ENCODE measurements around the gene MYRFL. TPM values are rescaled to one million over a fixed set of nuclear protein-coding genes. Genes with fewer than 3 reads are reported as not detected.

MYRFL gene
- total RNA-seq, 1 donor from 2014 or later = 0.26 TPM

DNA sequence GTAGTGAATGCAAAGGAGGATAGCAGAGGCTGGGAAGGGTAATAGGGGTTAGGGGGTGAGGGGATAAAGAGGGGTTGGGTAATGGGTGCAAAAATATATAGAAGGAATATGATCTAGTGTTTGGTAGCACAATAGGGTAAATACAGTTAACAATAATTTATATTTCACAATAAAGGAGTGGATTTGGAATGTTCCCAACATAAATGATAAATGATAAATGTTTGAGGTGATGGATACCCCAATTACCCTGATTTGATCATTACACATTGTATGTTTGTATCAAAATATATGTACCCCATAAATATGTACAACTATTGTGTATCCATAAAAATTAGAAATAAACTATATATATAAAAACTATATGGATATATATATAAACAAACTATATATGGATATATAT lies 999 bp upstream of the MYRFL start:
- Histone ChIP-seq H3K36me3 (ENCODE audit: control insufficient read depth, insufficient read depth, low read length) (no peaks in the 10 kb centered on the region), H3K27me3 (ENCODE audit: control insufficient read depth, insufficient read depth, low read length) (no peaks in the 10 kb centered on the region), H3K4me3 (ENCODE audit: low read depth, low read length) (no peak overlapping the region)
- DNase-seq (ENCODE audit: low read depth) = no peak
- no peak for FAIRE-seq
- TF ChIP-seq CTCF (IDR thresholded peaks at IDR 0.05; ENCODE audit: insufficient read depth, low read length, severe bottlenecking) = no peak

DNA sequence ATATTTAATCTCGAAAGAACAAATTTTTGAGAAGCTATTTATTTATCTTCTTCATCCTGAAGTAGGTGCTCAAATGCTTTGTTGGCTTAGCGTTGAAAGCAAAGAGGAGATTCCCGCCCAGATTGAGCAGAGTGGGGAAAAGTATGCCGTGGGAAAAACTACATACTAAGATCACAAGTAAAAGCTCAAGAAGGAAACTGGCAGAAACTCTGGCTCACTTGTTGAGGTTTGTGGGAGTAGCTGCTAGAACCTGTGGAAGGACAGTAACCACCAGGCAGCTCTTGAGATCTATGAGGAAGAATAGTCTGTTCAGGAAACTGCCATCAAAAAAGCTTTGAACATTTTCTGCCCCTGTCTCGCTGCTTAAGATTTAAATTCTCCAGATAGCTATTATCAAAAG lies 3.9 kb downstream of the MYRFL start:
- no peaks in the 10 kb centered on the region for H3K36me3 ChIP-seq (ENCODE audit: control insufficient read depth, insufficient read depth, low read length)
- DNase-seq (ENCODE audit: low read depth) = no peak
- no peak for FAIRE-seq
- TF ChIP-seq CTCF (IDR thresholded peaks at IDR 0.05; ENCODE audit: insufficient read depth, low read length, severe bottlenecking) = no peak
- peaks cover 2% of the 10 kb centered on the region for H3K27me3 ChIP-seq (ENCODE audit: control insufficient read depth, insufficient read depth, low read length)
- H3K4me3 ChIP-seq (ENCODE audit: low read depth, low read length) = no peak overlapping the region

GRCh38 chr12:69833696-69834095 lies 8.7 kb downstream of the MYRFL start:
- H3K27me3 ChIP-seq (ENCODE audit: control insufficient read depth, insufficient read depth, low read length) = peaks cover 2% of the 10 kb centered on the region
- FAIRE-seq (no peak), DNase-seq (ENCODE audit: low read depth) (no peak)
- TF ChIP-seq CTCF (IDR thresholded peaks at IDR 0.05; ENCODE audit: insufficient read depth, low read length, severe bottlenecking) = no peak
- H3K4me3 ChIP-seq (ENCODE audit: low read depth, low read length) = no peak overlapping the region
- H3K36me3 ChIP-seq (ENCODE audit: control insufficient read depth, insufficient read depth, low read length) = no peaks in the 10 kb centered on the region

GRCh38 chr12:69834147-69834546 lies 9.1 kb downstream of the MYRFL start:
- TF ChIP-seq CTCF (IDR thresholded peaks at IDR 0.05; ENCODE audit: insufficient read depth, low read length, severe bottlenecking) = no peak
- H3K27me3 ChIP-seq (ENCODE audit: control insufficient read depth, insufficient read depth, low read length) = peaks cover 2% of the 10 kb centered on the region
- DNase-seq (ENCODE audit: low read depth) (no peak), FAIRE-seq (no peak)
- H3K36me3 ChIP-seq (ENCODE audit: control insufficient read depth, insufficient read depth, low read length) = no peaks in the 10 kb centered on the region
- no peak overlapping the region for H3K4me3 ChIP-seq (ENCODE audit: low read depth, low read length)

DNA sequence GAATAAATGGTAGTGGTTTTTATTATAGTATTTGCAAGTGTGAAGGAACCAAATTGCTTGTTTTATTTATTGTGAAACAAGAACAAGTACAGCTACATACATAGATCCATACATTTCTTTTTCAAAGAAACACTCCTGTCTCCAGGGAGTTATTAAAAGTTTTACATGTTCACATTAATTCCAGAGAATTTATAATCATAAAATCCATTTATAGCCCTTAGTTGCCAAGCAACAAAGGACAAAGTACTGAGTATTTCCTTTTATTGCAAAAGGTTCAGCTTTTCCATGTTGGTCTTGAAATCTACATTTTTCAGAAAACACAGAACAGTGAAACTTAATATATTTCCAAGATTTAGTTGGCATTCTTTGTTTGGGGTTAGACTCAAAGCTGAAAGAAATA lies 9.5 kb downstream of the MYRFL start:
- no peak for TF ChIP-seq CTCF (IDR thresholded peaks at IDR 0.05; ENCODE audit: insufficient read depth, low read length, severe bottlenecking)
- peaks cover 2% of the 10 kb centered on the region for H3K27me3 ChIP-seq (ENCODE audit: control insufficient read depth, insufficient read depth, low read length)
- FAIRE-seq (no peak), DNase-seq (ENCODE audit: low read depth) (no peak)
- no peaks in the 10 kb centered on the region for H3K36me3 ChIP-seq (ENCODE audit: control insufficient read depth, insufficient read depth, low read length)
- no peak overlapping the region for H3K4me3 ChIP-seq (ENCODE audit: low read depth, low read length)

DNA sequence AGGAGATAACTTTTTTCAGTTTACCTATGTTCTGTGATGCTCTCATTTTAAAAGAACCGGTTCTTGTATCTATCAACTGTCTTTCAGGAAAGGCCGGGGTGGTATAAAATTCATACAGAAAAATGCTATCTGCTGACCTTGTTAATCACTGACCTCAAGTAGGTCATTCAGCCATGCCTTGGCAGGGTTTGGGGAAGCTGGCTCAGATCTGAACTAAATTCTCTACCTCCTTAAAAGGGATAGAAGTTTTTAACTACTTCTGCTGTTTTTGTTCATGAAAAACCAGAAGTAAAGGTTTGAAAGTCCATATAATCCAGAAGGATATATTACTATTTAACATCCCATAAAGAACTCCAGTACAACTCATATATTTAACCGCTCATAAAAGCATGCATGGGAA lies 10.1 kb downstream of the MYRFL start:
- H3K27me3 ChIP-seq (ENCODE audit: control insufficient read depth, insufficient read depth, low read length) = peaks cover 2% of the 10 kb centered on the region
- no peak for DNase-seq (ENCODE audit: low read depth)
- H3K36me3 ChIP-seq (ENCODE audit: control insufficient read depth, insufficient read depth, low read length) = no peaks in the 10 kb centered on the region
- TF ChIP-seq CTCF (IDR thresholded peaks at IDR 0.05; ENCODE audit: insufficient read depth, low read length, severe bottlenecking) = no peak
- H3K4me3 ChIP-seq (ENCODE audit: low read depth, low read length) = no peak overlapping the region
- FAIRE-seq = no peak
